NCI-H2107 (cell line): ENCODE data around the gene GAREM2.

ENCODE experiments used
- DNase-seq: peaks from one replicate; lab custom pipeline; 2025; lab: John Stamatoyannopoulos, UW

The GAREM2 gene

DNA sequence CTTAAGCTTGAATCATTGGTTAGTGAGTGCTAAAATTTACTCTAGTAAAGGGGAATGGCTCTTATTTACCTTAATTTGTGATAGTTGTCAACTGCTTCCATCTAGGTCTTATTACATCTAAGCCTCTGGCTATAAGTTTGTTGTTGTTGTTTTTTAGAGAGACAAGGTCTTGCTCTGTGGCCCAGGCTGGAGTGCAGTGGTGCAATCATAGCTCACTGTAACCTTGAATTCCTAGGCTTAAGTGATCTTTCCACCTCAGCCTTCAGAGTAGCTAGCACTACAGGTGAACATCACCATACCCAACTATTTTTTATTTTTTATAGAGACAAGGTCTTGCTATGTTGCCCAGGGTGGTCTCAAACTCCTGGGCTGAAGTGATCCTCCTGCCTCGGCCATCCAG lies 65.0 kb downstream of the GAREM2 start:
- no peak for DNase-seq

DNA sequence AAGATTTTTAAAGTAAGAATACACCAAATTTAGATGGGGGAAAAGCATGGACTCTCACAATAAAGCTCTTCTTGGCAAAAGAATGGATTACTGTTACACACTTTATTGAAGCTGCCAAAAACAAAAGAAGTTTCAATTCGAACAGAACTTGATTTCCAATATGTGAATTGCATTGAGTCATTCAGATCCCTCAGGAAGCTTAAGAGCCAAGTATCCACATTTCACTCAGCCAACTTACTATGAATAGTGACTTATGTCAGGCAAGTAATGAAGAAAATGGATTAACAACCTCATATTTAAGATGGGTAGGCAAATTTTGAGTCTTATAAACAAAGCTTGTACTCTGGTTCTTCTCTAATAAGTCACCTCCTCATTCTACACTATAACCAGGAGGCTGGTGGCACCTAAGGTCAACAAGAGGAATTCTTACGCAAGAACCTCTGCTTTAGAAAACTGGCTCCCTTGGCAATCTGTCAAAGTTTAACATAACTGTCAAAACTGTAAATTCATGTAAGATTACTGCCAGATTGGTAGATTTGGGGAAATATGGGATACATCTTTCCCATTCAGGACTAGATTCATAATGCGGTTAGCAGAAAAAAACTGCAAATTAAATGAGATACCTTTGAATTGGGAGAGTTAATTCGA lies 65.5 kb downstream of the GAREM2 start:
- no peak for DNase-seq
